ENCODE data around the gene MAK. TPM values are rescaled to one million over a fixed set of nuclear protein-coding genes. Genes with fewer than 3 reads are reported as not detected.

The MAK gene
- total and polyA plus RNA-seq, 2 donors (not counting 1 experiment from before 2014, with no cell fraction given) = 0.04 TPM; not detected in 1

- ChIA-PET POLR2A (no interaction called here), CTCF (no interaction called here)
- Mint-ChIP-seq H3K27me3 (peaks cover 51% of the 10 kb centered on the region), H3K4me3 (no peak overlapping the region), H3K9me3 (ENCODE audit: insufficient read depth) (no peaks in the 10 kb centered on the region), H3K27ac (no peak overlapping the region), H3K4me1 (peaks cover 5% of the 10 kb centered on the region)
- WGBS (ENCODE audit: insufficient coverage) = 95% methylated on average over 10 of the region's 14 CpGs
- H3K4me3 ChIP-seq (ENCODE audit: control extremely low read depth in 1 of 5, extremely low read depth in 1 of 5, insufficient read depth in 1 of 5, low read depth in 2 of 5, low read length in 4 of 5) = no peak overlapping the region
- H4K20me1 ChIP-seq (ENCODE audit: control insufficient read depth, insufficient read depth, low read length, poor library complexity, severe bottlenecking) = no peaks in the 10 kb centered on the region
- H3K36me3 ChIP-seq (replicated peaks in 1 of 2; ENCODE audit: control extremely low read depth in 1 of 2, control insufficient read depth in 1 of 2, extremely low read depth in 1 of 2, insufficient read depth in 2 of 2, low read length in 1 of 2) = no peaks in the 10 kb centered on the region
- DNase-seq (no peak), ATAC-seq (ENCODE audit: low read depth) (no peak)
- peaks cover 0 to 33% (median 18%) of the 10 kb centered on the region in 4 experiments for H3K27me3 ChIP-seq (replicated peaks in 1 of 4; ENCODE audit: control extremely low read depth in 1 of 4, control insufficient read depth in 3 of 4, insufficient read depth in 4 of 4, low read length in 3 of 4)
- peaks cover 5 to 6% of the 10 kb centered on the region in 2 donors for H3K4me1 ChIP-seq (ENCODE audit: control insufficient read depth in 2 of 2, insufficient read depth in 2 of 2, low read length in 2 of 2)
- no peaks in the 10 kb centered on the region for H3K79me2 ChIP-seq (ENCODE audit: control insufficient read depth, insufficient read depth, low read length)
- no peak overlapping the region for H3K9ac ChIP-seq (ENCODE audit: low read length)
- no peak overlapping the region for H3K4me2 ChIP-seq (replicated peaks; ENCODE audit: low read depth, low read length, poor library complexity, severe bottlenecking)
- no peak overlapping the region for H3K27ac ChIP-seq (ENCODE audit: low read length in 2 of 2)
- intact Hi-C loops (cut with micrococcal nuclease) = no loop called here
- no peak overlapping the region for H2AFZ ChIP-seq (ENCODE audit: insufficient read depth, low read depth, low read length, poor library complexity, severe bottlenecking)
- H3K9me3 ChIP-seq (ENCODE audit: control extremely low read depth in 1 of 3, control insufficient read depth in 2 of 3, insufficient read depth in 1 of 3, low read length in 2 of 3) = peaks cover 0 to 12% (median 0%) of the 10 kb centered on the region in 3 donors
- TF ChIP-seq, protein P1, sequence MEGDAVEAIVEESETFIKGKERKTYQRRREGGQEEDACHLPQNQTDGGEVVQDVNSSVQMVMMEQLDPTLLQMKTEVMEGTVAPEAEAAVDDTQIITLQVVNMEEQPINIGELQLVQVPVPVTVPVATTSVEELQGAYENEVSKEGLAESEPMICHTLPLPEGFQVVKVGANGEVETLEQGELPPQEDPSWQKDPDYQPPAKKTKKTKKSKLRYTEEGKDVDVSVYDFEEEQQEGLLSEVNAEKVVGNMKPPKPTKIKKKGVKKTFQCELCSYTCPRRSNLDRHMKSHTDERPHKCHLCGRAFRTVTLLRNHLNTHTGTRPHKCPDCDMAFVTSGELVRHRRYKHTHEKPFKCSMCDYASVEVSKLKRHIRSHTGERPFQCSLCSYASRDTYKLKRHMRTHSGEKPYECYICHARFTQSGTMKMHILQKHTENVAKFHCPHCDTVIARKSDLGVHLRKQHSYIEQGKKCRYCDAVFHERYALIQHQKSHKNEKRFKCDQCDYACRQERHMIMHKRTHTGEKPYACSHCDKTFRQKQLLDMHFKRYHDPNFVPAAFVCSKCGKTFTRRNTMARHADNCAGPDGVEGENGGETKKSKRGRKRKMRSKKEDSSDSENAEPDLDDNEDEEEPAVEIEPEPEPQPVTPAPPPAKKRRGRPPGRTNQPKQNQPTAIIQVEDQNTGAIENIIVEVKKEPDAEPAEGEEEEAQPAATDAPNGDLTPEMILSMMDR (IDR thresholded peaks at IDR 0.05) = no peak
- TF ChIP-seq EZH2 (IDR thresholded peaks at IDR 0.05; ENCODE audit: borderline replicate concordance, insufficient read depth, low read depth, low read length, poor library complexity, severe bottlenecking) = no peak
Measured at GRCh38 chr6:10877012-10877411, 38.7 kb upstream of the MAK start.

- Mint-ChIP-seq H3K27me3 (peaks cover 41% of the 10 kb centered on the region), H3K4me1 (no peaks in the 10 kb centered on the region), H3K4me3 (no peak overlapping the region), H3K9me3 (ENCODE audit: insufficient read depth) (no peaks in the 10 kb centered on the region), H3K27ac (no peak overlapping the region)
- H3K79me2 ChIP-seq (ENCODE audit: control insufficient read depth, insufficient read depth, low read length) = no peaks in the 10 kb centered on the region
- H3K4me2 ChIP-seq (replicated peaks; ENCODE audit: low read depth, low read length, poor library complexity, severe bottlenecking) = no peak overlapping the region
- H2AFZ ChIP-seq (ENCODE audit: insufficient read depth, low read depth, low read length, poor library complexity, severe bottlenecking) = no peak overlapping the region
- H3K9ac ChIP-seq (ENCODE audit: low read length) = no peak overlapping the region
- H3K36me3 ChIP-seq (replicated peaks in 1 of 2; ENCODE audit: control extremely low read depth in 1 of 2, control insufficient read depth in 1 of 2, extremely low read depth in 1 of 2, insufficient read depth in 2 of 2, low read length in 1 of 2) = no peaks in the 10 kb centered on the region
- intact Hi-C loops (cut with micrococcal nuclease) = no loop called here
- no peaks in the 10 kb centered on the region for H3K9me3 ChIP-seq (ENCODE audit: control extremely low read depth in 1 of 3, control insufficient read depth in 2 of 3, insufficient read depth in 1 of 3, low read length in 2 of 3)
- CTCF ChIA-PET = no interaction called here
- TF ChIP-seq, protein P1 (IDR thresholded peaks at IDR 0.05) = no peak
- TF ChIP-seq EZH2 (IDR thresholded peaks at IDR 0.05; ENCODE audit: borderline replicate concordance, insufficient read depth, low read depth, low read length, poor library complexity, severe bottlenecking) = no peak
- H3K27ac ChIP-seq (ENCODE audit: low read length in 2 of 2) = no peak overlapping the region
- WGBS (ENCODE audit: insufficient coverage) = 94% methylated on average over 2 of the region's 4 CpGs
- H3K27me3 ChIP-seq (replicated peaks in 1 of 4; ENCODE audit: control extremely low read depth in 1 of 4, control insufficient read depth in 3 of 4, insufficient read depth in 4 of 4, low read length in 3 of 4) = peaks cover 0 to 14% (median 5%) of the 10 kb centered on the region in 4 experiments
- POLR2A ChIA-PET = no interaction called here
- H4K20me1 ChIP-seq (ENCODE audit: control insufficient read depth, insufficient read depth, low read length, poor library complexity, severe bottlenecking) = no peaks in the 10 kb centered on the region
- DNase-seq (no peak), ATAC-seq (ENCODE audit: low read depth) (no peak)
- no peak overlapping the region for H3K4me3 ChIP-seq (ENCODE audit: control extremely low read depth in 1 of 5, extremely low read depth in 1 of 5, insufficient read depth in 1 of 5, low read depth in 2 of 5, low read length in 4 of 5)
- no peaks in the 10 kb centered on the region for H3K4me1 ChIP-seq (ENCODE audit: control insufficient read depth in 2 of 2, insufficient read depth in 2 of 2, low read length in 2 of 2)
Measured at GRCh38 chr6:10875026-10875425, 36.7 kb upstream of the MAK start.
